Right lobe of liver (tissue), 6 donors: ENCODE measurements around the gene GLTP. TPM values are rescaled to one million over a fixed set of nuclear protein-coding genes. Genes with fewer than 3 reads are reported as not detected.

ENCODE experiments used
- ATAC-seq, 4 donors: fragments of 200-7000 bp; cut with Tn5 transposase; one replicate each; pipeline ENCODE4 v1.9.1; 2020; ENCODE audit warnings: mild to moderate bottlenecking in 4 of 4, moderate library complexity in 4 of 4
- DNase-seq, 3 donors: peaks; one replicate each; pipeline ENCODE4 v3.0.0-alpha.2; 2020
- H3K27ac ChIP-seq, 3 donors: fragments of 200-600 bp; one replicate each; pipeline ENCODE4 v1.8.0; 2022
- H3K27me3 ChIP-seq, 2 donors: fragments of 200-600 bp; one replicate each; pipeline ENCODE4 v1.8.0; 2022
- H3K36me3 ChIP-seq, 4 donors: fragments of 200-600 bp; sonication (generic) in 1 of 4; one replicate each; pipeline versions ENCODE4 v1.5.1 to v1.8.0; 2017 to 2022; ENCODE audit warnings: control low read depth in 1 of 4
- H3K4me1 ChIP-seq, 4 donors: fragments of 200-600 bp; sonication (generic) in 1 of 4; one replicate each; pipeline versions ENCODE4 v1.5.1 to v1.8.0; 2017 to 2022; ENCODE audit warnings: control low read depth in 1 of 4
- H3K4me3 ChIP-seq, 3 donors: fragments of 200-600 bp; one replicate each; pipeline ENCODE4 v1.8.0; 2022
- H3K9me3 ChIP-seq, 4 donors: fragments of 200-600 bp; sonication (generic) in 1 of 4; one replicate each; pipeline versions ENCODE4 v1.5.1 to v1.8.0; 2017 to 2022; ENCODE audit warnings: control low read depth in 1 of 4
- POLR2A ChIP-seq: fragments of 450-650 bp; IDR thresholded peaks from one replicate; pipeline ENCODE4 v1.6.1; 2017; ENCODE audit warnings: antibody characterized with exemption, mild to moderate bottlenecking
- WGBS: methylation state at CpG from one replicate; pipeline ENCODE4 v1.1.6; 2018; ENCODE audit warnings: low coverage, low lambda C conversion rate; ENCODE audit not compliant: insufficient coverage; ENCODE audit errors: missing lambda C conversion rate; 5-methylcytosine and 5-hydroxymethylcytosine counted together
- intact Hi-C, 2 donors: fragments of 100-400 bp; cut with DNase I; formaldehyde crosslinking; loops; one replicate each; pipeline versions ENCODE4 v1.11.2 to v1.14.1; 2022
- total RNA-seq, 6 experiments: library from RNA; depleted of rRNA in 2 of 6; stranded (reverse); fragments of >200 nt in 2 of 6; fragmentation: NEBNext Ultra II Directional in 3 of 6; extraction: Animal tissue kit (Norgen Biotek cat#: 25700) in 3 of 6; gene quantifications; one replicate each; pipeline versions ENCODE4 v1.1.0 to v1.2.4, GENCODE V29; 2016 to 2023
- TF ChIP-seq, protein P1 (sequence below), 4 donors: fragments of 200-600 bp in 3 of 4; fragments of 450-650 bp in 1 of 4; IDR thresholded peaks; one replicate each; pipeline versions ENCODE4 v1.5.1 to v1.8.0; 2016 to 2022; ENCODE audit warnings: antibody characterized with exemption in 4 of 4, mild to moderate bottlenecking in 2 of 4
- donor health status: DM: no; HTN: yes; CAD: no.
- donor health status: DM: no; HTN: no; CAD: no.
- donor health status: DM: no; HTN: no; CAD: no.
- donor health status: DM: no; HTN: yes; CAD: no.
- donor health status: DM: no; HTN: yes; CAD: no.

Gene GLTP
- total RNA-seq, 6 experiments from 2014 or later: 9.8 to 20.8 (median 13.6) TPM

DNA sequence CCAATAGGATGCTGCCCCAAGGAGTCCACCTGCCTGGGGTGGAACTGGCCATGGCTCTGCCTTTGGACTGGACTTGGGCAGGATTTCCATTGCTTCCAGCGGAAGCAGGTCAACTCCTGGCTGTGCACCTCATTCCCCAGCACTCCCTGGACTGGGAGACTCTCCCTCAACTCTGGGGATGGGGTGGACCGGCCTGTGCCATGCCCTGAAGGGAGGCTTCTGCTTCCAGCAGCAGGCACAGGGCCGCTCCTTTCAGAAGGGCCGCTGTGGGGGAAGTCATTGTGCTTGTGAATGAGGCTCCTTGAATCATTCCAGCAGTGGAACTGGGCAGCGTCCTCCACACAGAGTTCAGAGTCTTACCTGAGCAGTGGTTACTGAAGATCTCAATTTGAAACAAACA is 42.7 kb upstream of the GLTP start:
- intact Hi-C loops: no loop called here
- Histone ChIP-seq H3K27me3 (no peaks in the 10 kb centered on the region), H3K27ac (no peak overlapping the region), H3K9me3 (no peaks in the 10 kb centered on the region), H3K4me1 (no peaks in the 10 kb centered on the region), H3K4me3 (no peak overlapping the region), H3K36me3 (peaks cover 0 to 15% (median 2%) of the 10 kb centered on the region in 4 donors)
- DNase-seq: no peak
- no peak for TF ChIP-seq POLR2A
- TF ChIP-seq, protein P1, sequence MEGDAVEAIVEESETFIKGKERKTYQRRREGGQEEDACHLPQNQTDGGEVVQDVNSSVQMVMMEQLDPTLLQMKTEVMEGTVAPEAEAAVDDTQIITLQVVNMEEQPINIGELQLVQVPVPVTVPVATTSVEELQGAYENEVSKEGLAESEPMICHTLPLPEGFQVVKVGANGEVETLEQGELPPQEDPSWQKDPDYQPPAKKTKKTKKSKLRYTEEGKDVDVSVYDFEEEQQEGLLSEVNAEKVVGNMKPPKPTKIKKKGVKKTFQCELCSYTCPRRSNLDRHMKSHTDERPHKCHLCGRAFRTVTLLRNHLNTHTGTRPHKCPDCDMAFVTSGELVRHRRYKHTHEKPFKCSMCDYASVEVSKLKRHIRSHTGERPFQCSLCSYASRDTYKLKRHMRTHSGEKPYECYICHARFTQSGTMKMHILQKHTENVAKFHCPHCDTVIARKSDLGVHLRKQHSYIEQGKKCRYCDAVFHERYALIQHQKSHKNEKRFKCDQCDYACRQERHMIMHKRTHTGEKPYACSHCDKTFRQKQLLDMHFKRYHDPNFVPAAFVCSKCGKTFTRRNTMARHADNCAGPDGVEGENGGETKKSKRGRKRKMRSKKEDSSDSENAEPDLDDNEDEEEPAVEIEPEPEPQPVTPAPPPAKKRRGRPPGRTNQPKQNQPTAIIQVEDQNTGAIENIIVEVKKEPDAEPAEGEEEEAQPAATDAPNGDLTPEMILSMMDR (IDR thresholded peaks at IDR 0.05): no peak
- 83% methylated on average over 1 of the region's 5 CpGs for WGBS
- no peak for ATAC-seq

DNA sequence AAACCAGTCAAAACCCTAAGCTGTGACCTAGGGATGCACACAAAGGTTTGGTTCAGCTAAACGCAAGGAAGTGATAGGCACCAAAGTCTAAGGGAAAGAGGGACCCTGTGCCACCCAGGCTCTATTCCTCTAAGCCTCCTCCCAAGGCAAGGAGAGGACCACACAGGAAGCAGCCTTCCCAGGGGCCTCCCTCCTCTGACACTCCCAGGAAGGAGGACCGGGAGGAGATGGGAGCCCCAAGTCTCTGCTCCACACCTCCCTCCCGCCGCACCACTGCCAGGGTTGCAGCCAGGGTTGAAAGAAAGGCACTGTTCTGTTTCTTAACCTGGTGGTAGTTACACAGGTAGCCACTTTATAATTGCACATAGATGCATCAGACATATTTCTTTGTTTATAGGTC is 41.6 kb upstream of the GLTP start:
- no peak overlapping the region for H3K27ac ChIP-seq
- ATAC-seq: no peak
- no peak overlapping the region for H3K4me3 ChIP-seq
- TF ChIP-seq, protein P1 (IDR thresholded peaks at IDR 0.05): no peak
- TF ChIP-seq POLR2A: no peak
- no peaks in the 10 kb centered on the region for H3K4me1 ChIP-seq
- no peak for DNase-seq
- no peaks in the 10 kb centered on the region for H3K9me3 ChIP-seq
- WGBS: 18% methylated on average over 1 of the region's 4 CpGs
- H3K27me3 ChIP-seq: no peaks in the 10 kb centered on the region
- intact Hi-C loops: no loop called here
- H3K36me3 ChIP-seq: peaks cover 0 to 25% (median 4%) of the 10 kb centered on the region in 4 donors

DNA sequence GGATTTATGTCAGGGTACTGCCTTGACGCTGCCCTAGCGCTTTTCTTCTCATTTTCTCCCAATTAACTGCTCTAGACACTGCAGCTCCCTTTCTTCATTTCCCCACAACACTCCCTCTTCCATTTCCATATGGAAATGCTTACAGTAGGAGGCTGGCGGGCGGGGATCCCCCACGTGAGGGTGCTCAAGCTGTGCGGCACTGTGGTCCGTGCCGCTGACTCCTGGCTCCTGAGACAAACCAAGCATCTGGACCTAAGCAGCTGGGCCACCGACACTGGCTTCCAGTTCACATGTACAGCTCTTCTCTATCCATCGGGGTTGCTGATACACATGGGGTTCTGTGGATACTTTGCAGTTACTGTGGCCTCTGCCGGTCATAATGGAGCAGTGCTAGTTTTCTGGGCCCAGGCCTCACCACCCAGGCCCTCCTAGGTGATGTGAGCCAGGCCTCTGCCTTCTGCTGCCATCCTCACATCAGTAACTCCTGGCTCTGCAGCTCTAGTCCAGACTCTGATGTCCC is 40.0 kb upstream of the GLTP start:
- Histone ChIP-seq H3K27me3 (no peaks in the 10 kb centered on the region), H3K9me3 (no peaks in the 10 kb centered on the region), H3K27ac (no peak overlapping the region), H3K4me3 (no peak overlapping the region), H3K4me1 (no peaks in the 10 kb centered on the region), H3K36me3 (peaks cover 0 to 41% (median 9%) of the 10 kb centered on the region in 4 donors)
- 95% methylated on average over 8 of the region's 11 CpGs for WGBS
- ATAC-seq (no peak), DNase-seq (peak in 1 of 3 donors; percentile 13)
- TF ChIP-seq POLR2A: no peak
- TF ChIP-seq, protein P1 (IDR thresholded peaks at IDR 0.05): no peak
- intact Hi-C loops: no loop called here

DNA sequence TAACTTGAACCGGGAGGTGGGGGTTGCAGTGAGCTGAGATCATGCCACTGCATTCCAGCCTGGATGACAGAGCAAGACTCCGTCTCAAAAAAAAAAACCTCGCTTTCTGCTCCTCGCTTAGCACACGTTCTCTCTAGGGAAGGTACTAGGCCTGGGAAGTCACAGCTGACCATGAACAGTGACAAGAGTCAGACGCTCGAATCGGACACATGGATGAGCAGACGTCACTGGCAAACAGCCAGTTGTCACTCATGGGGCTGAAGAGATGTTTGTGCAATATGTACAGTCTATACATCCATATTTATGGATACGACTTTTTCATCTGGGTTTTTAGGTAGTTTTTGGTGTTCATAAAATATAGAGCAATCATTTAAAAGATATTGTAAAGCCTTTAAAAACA is 39.1 kb upstream of the GLTP start:
- H3K27ac ChIP-seq: no peak overlapping the region
- H3K4me3 ChIP-seq: no peak overlapping the region
- no peak for DNase-seq
- no peak for ATAC-seq
- no peaks in the 10 kb centered on the region for H3K27me3 ChIP-seq
- WGBS: 77% methylated on average over 9 of the region's 10 CpGs
- intact Hi-C loops: no loop called here
- no peaks in the 10 kb centered on the region for H3K9me3 ChIP-seq
- H3K4me1 ChIP-seq: no peaks in the 10 kb centered on the region
- TF ChIP-seq, protein P1 (IDR thresholded peaks at IDR 0.05): no peak
- TF ChIP-seq POLR2A: no peak
- peaks cover 0 to 48% (median 12%) of the 10 kb centered on the region in 4 donors for H3K36me3 ChIP-seq

DNA sequence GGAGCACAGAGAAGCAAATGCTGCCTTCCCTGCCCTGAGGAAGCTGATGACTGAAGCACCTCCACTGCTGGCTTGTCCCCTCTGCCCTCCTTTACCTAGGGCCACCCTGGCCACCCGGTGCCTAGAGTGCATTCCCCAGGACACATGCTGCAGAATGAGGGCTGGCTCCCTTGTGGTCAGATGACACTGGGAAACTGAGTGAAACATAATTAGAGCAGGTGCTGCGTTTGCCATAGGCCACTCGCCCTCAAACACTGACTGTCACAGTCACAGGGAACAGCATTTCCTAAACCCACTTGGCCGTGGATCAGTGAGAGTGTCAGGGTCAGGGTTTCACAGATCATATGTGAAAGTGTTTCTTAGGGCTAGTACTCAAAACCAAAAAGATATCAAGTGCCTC is 35.7 kb upstream of the GLTP start:
- TF ChIP-seq, protein P1 (IDR thresholded peaks at IDR 0.05): no peak
- no peak for TF ChIP-seq POLR2A
- no peaks in the 10 kb centered on the region for H3K27me3 ChIP-seq
- intact Hi-C loops: no loop called here
- H3K27ac ChIP-seq: no peak overlapping the region
- H3K4me3 ChIP-seq: no peak overlapping the region
- ATAC-seq (no peak), DNase-seq (no peak)
- 85% methylated on average over 2 of the region's 4 CpGs for WGBS
- H3K9me3 ChIP-seq: no peaks in the 10 kb centered on the region
- H3K4me1 ChIP-seq: peaks cover 0 to 2% (median 0%) of the 10 kb centered on the region in 4 donors
- H3K36me3 ChIP-seq: peaks cover 0 to 52% (median 12%) of the 10 kb centered on the region in 4 donors
